Pons (tissue), 1 donor: ENCODE measurements around the gene SPIN2A.
"Not testable (repeated sequence)": the region's sequence is repeated elsewhere in the genome, so short reads cannot be mapped to it uniquely, and the experiment has no call there.

Source experiments
- DNase-seq: peaks from one replicate; pipeline ENCODE4 v3.0.0-alpha.2; 2016; ENCODE audit warnings: low spot score

SPIN2A gene

GRCh38 chrX:57102918-57103317 is 34.3 kb downstream of the SPIN2A start:
- not testable (repeated sequence) for DNase-seq
